ENCODE results near the gene RAP1GAP.

Gene RAP1GAP

DNA sequence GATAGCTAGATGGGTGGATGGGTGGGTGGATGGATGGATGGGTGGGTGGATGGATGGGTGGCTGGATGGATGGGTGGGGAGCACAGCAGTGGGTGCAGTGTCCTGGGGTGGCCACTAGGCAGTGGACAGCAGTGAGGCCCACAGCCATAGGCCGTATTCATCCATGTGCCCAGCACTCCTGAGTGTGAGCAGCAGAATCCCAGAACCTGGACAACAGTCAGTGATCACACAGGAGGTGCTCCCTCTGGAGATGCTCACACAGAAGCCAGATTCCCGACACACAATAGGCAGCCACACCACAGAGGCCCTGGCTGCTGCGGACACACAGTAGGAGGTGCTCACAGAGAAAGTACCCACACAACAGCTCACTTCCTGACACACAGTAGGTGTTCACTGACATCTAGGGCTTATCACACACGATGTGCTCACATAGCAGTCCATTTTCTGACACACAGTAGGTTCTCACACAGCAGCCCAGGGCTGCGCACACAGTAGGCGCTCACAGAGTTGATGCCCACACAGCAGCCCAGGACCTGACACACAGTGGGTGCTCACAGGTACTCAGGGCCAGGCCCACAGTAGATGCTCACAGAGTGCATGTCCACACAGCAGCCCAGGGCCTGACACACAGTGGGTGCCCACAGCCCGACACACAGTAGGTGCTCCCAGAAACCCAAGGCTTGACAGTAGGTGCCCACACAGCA is 64.0 kb downstream of the RAP1GAP start:
- no peaks in the 10 kb centered on the region for H3K27me3 ChIP-seq (ENCODE audit: insufficient read depth, low read depth, severe bottlenecking)
- H3K27ac ChIP-seq = no peak overlapping the region
- no peaks in the 10 kb centered on the region for H3K36me3 ChIP-seq
- DNase-seq = no peak
- H3K4me3 ChIP-seq (ENCODE audit: low read depth, low read length) = no peak overlapping the region
- H3K9me3 ChIP-seq (ENCODE audit: severe bottlenecking) = no peaks in the 10 kb centered on the region
- TF ChIP-seq, protein P1, sequence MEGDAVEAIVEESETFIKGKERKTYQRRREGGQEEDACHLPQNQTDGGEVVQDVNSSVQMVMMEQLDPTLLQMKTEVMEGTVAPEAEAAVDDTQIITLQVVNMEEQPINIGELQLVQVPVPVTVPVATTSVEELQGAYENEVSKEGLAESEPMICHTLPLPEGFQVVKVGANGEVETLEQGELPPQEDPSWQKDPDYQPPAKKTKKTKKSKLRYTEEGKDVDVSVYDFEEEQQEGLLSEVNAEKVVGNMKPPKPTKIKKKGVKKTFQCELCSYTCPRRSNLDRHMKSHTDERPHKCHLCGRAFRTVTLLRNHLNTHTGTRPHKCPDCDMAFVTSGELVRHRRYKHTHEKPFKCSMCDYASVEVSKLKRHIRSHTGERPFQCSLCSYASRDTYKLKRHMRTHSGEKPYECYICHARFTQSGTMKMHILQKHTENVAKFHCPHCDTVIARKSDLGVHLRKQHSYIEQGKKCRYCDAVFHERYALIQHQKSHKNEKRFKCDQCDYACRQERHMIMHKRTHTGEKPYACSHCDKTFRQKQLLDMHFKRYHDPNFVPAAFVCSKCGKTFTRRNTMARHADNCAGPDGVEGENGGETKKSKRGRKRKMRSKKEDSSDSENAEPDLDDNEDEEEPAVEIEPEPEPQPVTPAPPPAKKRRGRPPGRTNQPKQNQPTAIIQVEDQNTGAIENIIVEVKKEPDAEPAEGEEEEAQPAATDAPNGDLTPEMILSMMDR (IDR thresholded peaks at IDR 0.05; ENCODE audit: low read depth, low read length) = peak; percentile 38; the same call in 1 of the 2 replicates

DNA sequence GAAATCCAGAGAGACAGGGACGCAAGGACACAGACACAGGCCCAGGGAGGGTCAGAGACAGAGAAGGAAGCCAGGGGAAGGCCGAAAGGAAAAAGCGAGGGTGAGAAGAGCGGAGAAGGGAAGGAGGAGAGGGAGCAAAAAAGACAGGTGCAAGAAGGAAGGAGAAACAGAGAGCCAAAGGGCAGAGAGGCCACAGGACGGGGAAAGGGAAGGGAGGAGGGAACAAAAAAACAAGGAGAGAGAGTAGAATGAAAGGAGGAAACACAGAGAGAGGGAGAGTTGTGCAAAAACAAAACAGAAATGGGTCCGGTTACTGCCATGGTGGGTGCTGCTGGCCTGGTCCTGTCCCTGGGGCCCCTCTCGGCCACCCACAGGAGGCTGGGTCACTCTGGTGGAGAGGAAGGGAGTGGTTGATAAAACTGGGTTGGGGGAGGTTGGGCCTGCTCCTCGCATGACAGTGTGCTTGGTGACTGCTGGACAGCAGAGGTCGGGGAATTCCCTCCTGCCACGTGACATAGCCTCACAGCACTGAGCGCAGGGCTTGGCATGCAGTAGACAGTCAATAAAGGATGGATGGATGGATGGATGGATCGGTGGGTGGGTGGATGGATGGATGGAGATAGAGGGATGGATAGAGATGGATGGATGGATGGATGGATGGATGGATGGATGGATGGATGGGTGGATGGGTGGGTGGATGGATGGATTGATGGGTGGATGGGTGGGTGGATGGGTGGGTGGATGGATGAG is 64.8 kb downstream of the RAP1GAP start:
- no peak overlapping the region for H3K4me3 ChIP-seq (ENCODE audit: low read depth, low read length)
- no peaks in the 10 kb centered on the region for H3K9me3 ChIP-seq (ENCODE audit: severe bottlenecking)
- H3K27ac ChIP-seq = no peak overlapping the region
- no peak for DNase-seq
- no peaks in the 10 kb centered on the region for H3K27me3 ChIP-seq (ENCODE audit: insufficient read depth, low read depth, severe bottlenecking)
- H3K36me3 ChIP-seq = no peaks in the 10 kb centered on the region
- TF ChIP-seq, protein P1 (IDR thresholded peaks at IDR 0.05; ENCODE audit: low read depth, low read length) = no peak

DNA sequence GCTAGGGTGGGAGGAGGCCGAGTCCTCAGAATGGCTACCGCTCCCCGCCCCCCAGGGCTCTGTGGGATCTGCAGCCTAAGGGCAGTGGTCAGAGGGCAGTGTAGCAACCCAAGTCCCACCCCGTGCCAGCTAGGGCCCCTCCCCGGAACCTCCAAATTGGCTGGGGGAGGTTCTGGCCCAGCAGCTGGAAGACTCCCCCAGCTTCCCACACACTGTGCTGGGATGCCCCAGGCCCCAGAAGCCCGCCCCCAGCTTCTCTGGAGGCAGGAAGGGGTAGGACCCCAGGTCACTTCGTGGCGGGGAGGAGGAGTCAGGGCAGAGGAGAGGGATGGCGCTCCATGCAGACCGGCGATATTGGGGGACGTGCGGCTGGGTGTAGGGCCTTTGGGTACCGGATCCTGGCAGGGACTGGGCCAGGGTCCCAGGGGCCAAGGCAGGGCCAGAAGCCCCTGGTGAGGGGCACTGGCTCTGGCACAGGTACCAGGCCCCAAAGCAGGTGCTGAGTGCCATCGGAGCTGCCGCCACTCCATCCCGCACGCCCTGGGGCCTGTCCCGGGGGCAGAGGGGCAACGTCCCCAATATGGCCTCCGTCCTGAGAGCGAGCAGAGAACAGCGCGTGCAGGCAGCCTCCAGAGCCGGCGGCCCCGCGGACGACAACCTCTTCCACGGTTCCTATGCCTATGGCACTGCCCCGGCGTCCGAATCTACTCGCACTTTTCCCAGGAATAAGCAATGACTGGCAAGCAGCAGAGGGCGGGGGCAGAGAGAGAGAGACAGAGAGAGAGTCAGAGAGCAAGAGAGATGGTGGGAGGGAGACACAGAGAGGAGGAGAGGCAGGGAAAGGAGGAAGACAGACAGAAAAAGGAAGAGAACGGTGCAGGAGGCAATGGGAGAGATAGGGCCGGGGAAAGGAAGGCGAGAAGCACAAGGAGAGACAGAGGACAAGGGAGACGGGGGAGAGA is 65.7 kb downstream of the RAP1GAP start:
- H3K4me3 ChIP-seq (ENCODE audit: low read depth, low read length) = no peak overlapping the region

DNA sequence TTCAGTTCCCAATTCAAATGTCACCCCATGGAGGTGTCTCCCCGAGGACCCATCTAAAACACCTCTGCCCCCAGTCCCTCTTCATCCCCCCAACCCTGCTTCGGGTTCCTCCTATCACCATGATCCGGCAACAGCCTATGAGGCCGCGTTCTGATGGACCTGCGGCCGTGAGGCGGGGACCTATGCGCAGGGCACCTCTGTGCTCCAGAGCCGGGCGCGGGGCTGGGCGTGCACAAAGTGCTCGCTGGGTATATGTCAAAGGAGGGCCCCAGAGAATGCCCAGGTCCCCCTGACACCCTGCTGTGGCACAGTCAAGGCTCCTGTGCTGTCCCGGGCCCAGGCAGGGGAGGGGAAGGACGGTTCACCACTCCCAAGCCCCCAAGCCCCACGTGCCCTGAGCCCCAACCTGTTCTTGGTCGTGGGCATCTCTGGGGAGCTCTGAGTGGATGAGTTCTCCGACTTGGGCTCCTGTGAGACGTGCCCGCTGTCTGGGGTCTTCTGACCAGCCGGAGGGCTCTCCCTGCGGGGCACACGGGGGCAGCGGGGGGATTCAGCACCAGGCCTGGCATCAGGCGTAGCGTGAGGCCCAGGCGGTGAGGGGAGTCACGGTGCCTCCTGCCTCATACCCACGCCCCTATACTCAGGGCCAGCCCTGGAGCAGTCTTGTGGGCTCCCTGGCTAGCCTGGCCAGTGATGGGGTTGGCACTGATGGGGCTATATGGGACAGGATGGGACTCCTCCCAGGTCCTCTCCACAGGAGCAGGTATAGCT is 67.7 kb downstream of the RAP1GAP start:
- no peak for DNase-seq
- Histone ChIP-seq H3K4me3 (ENCODE audit: low read depth, low read length) (no peak overlapping the region), H3K27me3 (ENCODE audit: insufficient read depth, low read depth, severe bottlenecking) (no peaks in the 10 kb centered on the region), H3K36me3 (peaks cover under 1% of the 10 kb centered on the region; the same call in 1 of the 2 replicates), H3K9me3 (ENCODE audit: severe bottlenecking) (no peaks in the 10 kb centered on the region), H3K27ac (no peak overlapping the region)
- TF ChIP-seq, protein P1 (IDR thresholded peaks at IDR 0.05; ENCODE audit: low read depth, low read length) = no peak

More for the DNA sequence above, 65.7 kb downstream of the RAP1GAP start:
- Histone ChIP-seq H3K27ac (no peak overlapping the region), H3K9me3 (ENCODE audit: severe bottlenecking) (no peaks in the 10 kb centered on the region), H3K27me3 (ENCODE audit: insufficient read depth, low read depth, severe bottlenecking) (no peaks in the 10 kb centered on the region), H3K36me3 (no peaks in the 10 kb centered on the region)
- DNase-seq = no peak
- TF ChIP-seq, protein P1 (IDR thresholded peaks at IDR 0.05; ENCODE audit: low read depth, low read length) = no peak

DNA sequence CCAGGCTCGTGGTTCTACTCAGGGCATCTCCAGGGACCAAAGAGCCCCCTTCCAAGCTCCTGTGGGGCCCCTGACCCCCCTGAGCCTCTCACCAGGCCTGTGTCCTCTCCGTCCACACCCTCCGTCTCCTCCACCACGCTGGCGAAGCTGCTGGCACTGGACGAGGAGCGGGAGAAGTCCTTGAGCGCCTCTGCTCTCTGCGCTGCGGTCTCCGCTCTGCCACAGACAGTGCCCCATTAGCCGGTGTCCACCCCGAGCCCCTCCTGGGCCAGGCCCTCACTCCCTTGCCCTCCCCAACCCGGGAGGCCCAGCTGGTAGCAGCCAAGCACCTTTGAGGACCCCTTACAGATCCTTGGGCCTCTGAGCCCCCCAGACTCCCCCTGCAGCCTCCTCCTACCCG is 69.8 kb downstream of the RAP1GAP start:
- H3K36me3 ChIP-seq = peaks cover 3% of the 10 kb centered on the region
- H3K27ac ChIP-seq = no peak overlapping the region
- H3K27me3 ChIP-seq (ENCODE audit: insufficient read depth, low read depth, severe bottlenecking) = no peaks in the 10 kb centered on the region
- H3K9me3 ChIP-seq (ENCODE audit: severe bottlenecking) = no peaks in the 10 kb centered on the region
- TF ChIP-seq, protein P1 (IDR thresholded peaks at IDR 0.05; ENCODE audit: low read depth, low read length) = no peak
- no peak overlapping the region for H3K4me3 ChIP-seq (ENCODE audit: low read depth, low read length)
- no peak for DNase-seq

Measured in WERI-Rb-1 (cell line).